ENCODE measurements around the gene EPC2. TPM values are rescaled to one million over a fixed set of nuclear protein-coding genes. Genes with fewer than 3 reads are reported as not detected.

The EPC2 gene
- total and polyA plus RNA-seq, 2 of the 8 experiments (the other 6 are each of a cell fraction or from before 2014, with no cell fraction given), result 16.1 to 25.7 TPM

GRCh38 chr2:148829618-148830017 lies 185.1 kb downstream of the EPC2 start (continued):
- TF ChIP-seq HDAC2 (IDR thresholded peaks at IDR 0.05; ENCODE audit: borderline replicate concordance in 1 of 2, low read depth in 2 of 2, low read length in 2 of 2), result no peak
- no peak for TF ChIP-seq SIN3A (conservative IDR thresholded peaks at IDR 0.05 in 1 of 2, IDR thresholded peaks at IDR 0.05 in 1 of 2; ENCODE audit: low read depth in 1 of 2, low read length in 2 of 2)
- no peak for TF ChIP-seq JUN (IDR thresholded peaks at IDR 0.05; ENCODE audit: low read depth, low read length)
- no peak for TF ChIP-seq ATF2 (IDR thresholded peaks at IDR 0.05; ENCODE audit: low read length)

Measured in H1 (cell line).